HuH-7.5 (cell line): Measurements from ENCODE around the gene SND1.

Experiments
- DNase-seq: peaks from one replicate; pipeline ENCODE4 v3.0.0; 2011; ENCODE audit warnings: low spot score

The SND1 gene

DNA sequence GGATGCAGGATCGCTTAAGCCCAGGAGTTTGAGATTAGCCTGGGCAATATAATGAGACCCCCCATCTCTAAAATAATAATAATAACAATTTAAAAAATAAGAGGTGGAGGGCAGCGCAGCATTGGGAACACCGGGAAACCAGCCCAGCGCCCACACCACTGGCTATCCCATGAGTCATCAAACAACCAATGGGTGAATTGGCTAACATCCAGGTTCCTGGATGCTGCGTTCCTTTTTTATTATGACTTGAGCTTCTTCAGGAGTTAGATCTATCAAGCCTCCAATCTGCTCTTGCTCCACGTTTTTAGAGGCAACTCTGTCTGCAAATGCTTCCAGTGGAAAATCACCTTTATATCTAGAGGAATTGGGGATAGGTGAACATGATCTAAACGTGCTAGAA lies 389.2 kb downstream of the SND1 start:
- no peak for DNase-seq

DNA sequence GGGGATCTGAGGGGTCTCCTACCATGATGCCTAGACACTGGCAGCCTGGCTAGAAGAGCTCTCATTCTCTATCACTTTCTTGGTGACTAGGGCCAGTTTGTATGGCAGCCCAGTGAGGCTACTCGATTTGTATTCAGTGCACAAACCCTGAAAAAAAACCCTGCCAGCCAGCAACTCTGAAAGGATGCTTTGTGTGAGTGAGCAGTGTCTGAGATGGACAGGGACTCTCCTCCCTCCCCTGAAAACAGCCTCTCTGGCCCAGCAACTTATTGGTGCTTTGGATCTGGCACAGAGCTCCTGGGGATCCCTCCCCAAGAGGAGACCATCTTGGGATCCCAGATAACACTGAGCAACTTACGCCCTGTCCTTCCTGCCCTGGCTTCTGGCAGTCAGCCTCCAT lies 390.0 kb downstream of the SND1 start:
- DNase-seq = no peak

DNA sequence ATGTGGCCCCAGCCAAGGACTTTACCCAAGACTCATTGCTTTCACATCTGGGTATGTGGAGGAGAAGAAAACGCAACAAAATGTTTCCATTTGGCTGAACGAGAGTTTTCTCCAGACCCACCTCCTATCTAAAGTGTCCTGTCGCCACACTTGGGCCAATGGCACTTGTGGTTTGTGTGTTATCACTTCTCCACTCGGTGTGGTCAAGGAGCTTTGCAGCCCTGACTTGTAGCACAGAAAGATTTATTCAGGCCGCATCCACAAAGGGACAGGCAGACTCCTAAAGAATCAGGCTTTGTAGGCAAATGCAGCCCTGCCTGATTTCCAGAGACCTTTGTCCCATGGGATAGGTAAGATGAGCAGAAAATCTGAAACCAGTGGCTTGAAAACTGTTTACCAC lies 392.1 kb downstream of the SND1 start:
- DNase-seq = no peak

DNA sequence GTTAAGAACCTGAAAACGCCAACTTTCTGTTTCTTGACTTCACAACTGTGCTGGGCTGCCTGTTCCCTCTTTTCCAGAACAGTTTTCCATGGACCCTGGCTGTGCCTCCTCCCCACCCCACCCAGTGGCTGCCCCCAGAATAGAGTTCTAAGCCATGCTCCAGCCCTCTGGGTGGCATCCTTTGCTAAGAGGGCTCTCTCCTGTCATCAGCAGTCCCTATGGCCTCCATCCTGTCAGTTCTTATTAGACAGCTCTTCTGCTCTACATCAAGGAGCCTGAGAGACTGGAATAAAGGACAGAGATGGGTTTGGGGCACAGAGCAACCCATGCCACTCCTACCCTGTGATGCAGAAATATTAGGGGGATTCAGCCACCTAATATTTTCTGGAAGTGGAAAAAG lies 393.2 kb downstream of the SND1 start:
- DNase-seq = no peak

DNA sequence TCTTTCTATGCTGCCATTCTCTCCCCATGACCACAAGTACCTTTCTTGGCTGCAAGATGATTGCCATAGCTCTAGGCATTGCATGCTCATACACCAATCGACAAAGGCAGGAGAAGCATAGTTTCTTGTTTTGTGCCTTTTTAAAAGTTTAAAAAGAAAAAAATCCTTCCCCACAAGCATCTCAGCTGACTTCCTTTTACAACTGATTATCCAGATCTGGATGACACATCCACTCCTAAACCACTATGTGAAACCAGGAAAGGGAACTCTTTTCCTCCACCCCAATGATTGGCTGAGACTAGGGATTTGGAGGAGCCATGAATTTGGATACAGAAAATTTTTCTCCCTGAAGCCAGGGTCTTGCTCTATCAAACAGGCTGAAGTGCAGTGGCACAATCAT lies 393.8 kb downstream of the SND1 start:
- DNase-seq = no peak

DNA sequence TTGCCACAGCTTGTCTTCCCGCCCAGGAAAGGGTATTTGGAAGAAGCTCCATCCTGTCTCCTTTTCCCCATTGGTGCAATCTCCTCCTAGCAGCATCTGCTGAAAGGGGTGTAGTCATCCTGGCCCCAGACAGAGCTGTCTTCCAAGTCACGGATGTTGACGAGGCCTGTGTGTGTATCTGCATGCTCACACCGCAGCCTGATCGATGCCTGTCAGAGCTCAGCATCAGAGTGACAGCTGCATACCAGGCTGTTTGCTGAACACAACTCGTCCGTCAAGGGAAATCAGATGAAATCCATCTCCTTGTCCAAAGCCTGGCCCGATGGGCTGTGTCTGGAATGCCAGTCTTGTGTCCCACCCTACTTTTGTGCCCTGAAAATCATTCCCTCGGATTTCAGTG lies 400.4 kb downstream of the SND1 start:
- DNase-seq = no peak

DNA sequence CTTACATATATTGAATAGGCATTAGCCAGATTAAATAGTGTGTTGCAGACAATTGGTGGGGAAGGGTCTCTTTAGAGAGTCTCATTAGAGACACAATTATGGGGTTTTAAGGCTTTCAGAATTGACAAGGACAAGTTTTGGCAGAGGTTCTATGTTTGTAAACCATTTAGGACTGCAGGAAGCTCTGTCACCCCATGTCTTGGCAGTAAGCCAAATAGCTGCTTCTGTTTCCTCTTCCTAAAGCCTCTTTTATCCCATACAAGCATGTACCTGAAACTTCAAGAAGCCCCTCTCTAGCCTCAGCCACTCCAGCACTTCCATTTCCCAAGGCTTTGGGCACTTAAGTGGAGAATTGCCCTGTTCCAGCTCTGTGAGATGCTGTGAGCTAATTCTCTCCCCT lies 401.0 kb downstream of the SND1 start:
- DNase-seq = no peak

DNA sequence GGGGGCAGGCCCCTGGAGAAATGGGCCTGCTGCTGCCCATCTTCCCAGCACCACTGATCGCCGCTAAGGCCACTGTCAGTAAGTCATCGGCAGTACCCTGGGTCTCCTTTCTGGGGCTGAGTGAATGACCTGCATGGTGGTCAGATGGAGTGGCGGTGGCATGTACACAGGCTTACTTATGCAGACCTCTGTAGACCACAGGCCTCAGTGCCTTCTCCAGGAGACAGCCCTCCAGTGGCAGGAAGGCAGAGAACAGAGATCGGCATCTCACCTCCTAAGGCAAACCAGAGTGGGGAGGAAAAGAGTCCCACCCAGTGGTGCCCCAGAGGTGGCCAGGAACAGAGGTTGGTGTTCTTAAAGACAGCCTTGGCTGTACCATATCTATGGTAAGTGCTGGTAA lies 402.0 kb downstream of the SND1 start:
- DNase-seq = no peak

DNA sequence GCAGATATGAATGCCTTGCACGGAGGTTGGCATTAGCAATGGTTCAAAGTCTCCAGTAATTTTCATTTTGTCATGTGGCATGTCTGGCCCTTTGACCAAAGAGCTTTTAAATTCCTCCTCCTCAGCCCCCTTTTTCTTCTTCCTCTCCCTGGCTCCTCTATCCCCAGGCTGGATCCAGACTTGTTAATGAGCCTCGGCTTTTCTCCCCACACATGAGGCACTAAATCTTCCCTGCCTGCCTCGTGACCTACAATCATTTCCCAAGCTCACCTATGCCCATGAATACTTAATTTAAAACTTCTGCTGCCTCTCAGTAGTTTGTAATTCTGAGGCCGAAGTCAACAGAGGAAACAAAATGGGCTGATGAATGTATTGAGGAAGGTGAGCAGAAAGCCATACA lies 402.5 kb downstream of the SND1 start:
- no peak for DNase-seq

DNA sequence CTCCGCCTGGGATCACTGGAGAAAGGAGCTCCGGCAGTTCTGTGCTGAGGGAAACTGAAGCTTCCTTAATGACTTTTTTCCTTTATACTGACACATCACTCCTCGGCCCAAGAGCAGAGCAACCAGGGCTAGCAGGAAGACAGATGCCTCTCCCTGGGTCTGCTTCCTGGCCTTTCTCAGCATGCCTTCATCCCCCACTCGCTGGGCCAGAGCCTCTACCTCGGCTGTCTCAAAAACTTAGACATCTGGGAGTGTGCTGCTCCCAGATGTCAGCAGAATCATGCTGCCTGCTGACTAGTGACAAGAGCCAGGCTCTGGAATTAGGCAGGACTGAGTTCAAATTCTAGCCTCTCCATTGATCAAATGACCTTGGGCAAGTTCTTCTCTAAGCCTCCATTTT lies 403.6 kb downstream of the SND1 start:
- DNase-seq = no peak

DNA sequence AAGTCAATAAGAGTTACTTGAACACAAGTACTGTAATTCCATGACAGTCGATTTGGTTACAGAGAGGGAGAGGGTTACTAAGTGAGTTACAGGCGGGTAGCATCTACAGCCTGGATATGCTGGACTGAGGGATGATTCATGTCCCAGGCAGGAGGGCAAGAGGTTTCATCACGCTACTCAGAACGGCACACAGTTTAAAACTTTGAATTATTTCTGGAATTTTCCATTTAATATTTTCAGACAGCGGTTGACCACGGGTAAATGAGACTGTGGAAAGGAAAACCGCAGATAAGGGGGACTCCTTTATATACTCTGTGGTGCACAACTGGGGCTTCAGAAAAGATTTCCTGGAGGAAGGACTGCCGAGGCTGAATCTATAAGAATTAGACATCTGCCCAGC lies 404.9 kb downstream of the SND1 start:
- DNase-seq = no peak

DNA sequence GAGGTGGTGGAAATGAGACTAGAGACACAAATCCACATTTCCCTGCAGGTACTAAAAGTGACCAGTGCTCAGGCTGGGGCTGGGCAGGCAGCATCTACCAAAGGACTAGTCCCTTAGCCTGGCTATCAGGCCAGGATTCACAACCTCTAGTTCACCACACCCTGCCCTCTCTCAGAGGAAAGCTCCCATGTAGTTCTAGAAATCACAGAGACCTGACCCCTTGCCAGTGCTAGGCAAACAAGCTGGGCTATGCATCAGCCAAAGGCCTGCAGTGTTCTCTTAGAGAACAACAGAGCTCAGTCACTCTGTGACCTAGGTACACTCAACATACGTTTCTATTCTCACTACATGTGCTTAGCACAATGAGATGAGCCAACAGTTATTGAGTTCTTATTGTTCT lies 405.9 kb downstream of the SND1 start:
- no peak for DNase-seq

DNA sequence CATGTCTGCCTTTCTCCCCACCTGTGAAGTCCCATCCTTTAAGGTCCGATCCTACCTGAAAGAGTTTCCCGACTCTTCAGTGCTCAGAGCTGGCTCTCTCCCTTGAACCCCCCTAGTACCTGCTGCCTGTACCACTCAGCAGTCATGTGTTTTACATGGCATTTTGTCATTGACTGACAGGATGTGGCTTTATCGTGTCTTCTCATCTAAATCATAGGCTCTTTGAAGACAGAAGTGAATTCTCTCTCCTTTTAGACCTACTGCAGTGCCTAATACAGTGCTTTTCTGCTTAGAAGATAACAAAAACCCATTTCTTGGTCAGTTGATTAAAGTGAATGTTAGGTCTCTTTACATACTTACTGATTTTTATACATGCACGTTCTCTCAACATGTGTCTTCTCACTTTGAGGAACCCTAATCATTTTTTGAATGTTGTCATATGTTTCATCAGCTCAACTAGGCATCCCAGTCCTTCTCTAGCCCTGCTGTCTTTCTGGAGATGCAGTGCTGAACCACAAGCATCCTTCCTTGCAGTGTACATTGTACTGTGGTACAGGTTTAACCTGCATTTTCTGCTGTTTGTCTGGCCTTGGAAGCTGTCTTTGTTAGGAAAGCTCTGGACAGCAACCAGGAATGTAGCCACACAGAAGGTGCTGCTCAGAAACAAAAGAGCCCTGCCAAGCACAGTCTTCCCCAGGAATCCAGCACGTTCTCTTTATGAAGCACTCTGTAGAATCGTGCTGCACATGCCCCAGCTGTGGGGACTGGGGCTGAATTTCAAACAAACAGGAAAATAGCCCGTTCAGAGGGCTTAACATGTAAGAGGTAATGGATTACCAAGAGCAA lies 407.4 kb downstream of the SND1 start:
- DNase-seq = no peak

DNA sequence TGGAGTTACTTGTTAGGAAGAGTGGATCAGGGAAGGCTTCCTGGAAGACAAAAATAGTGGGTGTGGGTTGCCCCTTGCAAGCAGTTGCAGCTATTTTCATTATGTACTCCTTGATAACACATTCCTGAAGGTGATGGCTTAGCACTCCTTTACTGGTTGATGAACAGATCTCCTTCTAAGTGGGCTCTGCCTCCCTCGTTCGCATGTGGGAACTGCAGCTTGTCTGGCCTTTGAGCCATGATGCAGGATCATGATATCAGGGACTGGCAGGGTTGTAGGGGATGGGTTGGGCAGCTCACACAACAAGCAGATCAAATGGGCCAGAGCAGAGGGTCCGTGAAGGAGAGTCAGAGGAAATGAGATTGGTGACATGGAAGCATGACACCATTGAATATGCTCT lies 408.0 kb downstream of the SND1 start:
- DNase-seq = no peak

DNA sequence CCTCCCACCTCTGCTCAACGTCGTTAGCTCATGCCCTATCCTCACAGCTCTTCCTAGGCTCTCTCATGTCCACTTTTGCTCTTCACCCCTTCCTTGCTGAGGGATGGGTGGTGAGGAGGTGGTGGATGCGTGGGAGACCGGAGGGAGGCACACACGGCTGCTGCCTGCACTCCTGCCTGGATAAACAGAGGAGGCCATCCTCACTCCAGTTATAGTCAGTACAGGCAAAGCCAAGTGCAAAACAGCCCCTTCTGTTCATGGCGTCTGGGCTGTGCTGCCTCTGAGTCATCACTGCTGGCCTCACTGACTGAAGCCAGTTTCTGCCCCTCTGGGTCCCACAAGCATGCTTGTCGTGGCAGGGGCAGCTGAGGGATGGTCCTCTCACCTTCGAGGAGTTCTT lies 411.1 kb downstream of the SND1 start:
- no peak for DNase-seq

DNA sequence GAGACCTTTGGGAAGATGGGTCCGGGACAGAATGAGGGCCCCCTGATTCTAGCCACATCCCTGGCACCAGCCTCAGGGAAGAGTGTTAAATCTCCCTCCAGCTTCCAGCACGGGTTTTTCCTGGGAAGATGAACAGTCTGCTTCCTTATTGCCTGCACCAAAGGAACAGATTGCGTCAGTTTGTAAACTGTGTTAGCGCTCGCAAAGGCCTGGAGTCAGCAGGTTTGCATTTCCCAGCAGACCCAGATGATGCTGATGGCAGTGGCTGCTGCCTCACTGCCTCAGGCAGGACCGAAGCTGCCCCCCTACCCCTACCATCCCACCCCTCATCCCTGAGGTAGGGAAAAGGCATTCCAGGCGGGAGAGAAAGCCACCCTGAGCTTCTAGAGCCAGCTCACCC lies 413.9 kb downstream of the SND1 start:
- no peak for DNase-seq

DNA sequence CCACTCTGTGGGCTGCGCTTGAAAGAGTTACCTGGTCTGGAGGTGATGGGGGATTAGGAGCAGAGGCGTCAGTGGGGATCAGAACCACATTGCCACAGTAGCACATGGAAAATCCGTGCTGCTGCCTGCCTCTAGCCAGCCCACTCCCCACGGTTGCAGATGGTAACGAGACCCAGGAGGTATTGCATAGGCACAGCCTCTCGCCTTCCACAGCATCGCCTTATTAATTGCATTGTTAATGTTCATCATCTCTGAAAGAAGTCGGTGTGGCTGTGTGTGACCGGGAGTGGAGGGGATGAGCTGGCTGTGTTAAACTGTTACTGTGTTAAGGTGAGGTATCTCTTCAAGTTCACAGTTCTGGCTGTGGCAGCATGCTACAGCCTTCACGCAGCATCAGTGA lies 414.4 kb downstream of the SND1 start:
- DNase-seq = no peak

DNA sequence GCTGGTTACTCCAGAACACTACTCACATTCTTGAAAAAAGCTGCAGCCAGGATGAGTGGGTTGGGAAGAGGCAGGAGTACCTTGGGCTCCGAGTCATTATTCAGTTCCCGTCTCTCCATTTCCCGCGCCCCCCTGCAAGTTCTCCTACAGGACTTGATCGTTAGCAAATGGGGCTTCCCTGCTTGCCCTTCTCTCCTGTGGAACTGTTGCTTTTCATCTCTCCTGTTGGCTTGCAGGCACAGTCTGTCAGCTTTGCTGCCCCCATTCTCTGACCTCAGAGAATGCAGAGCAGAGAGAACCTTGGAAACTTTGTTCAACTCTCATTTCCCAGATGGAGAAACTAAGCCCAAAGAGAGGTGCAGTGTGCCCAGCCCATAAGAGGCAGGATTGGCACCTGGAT lies 414.9 kb downstream of the SND1 start:
- no peak for DNase-seq

DNA sequence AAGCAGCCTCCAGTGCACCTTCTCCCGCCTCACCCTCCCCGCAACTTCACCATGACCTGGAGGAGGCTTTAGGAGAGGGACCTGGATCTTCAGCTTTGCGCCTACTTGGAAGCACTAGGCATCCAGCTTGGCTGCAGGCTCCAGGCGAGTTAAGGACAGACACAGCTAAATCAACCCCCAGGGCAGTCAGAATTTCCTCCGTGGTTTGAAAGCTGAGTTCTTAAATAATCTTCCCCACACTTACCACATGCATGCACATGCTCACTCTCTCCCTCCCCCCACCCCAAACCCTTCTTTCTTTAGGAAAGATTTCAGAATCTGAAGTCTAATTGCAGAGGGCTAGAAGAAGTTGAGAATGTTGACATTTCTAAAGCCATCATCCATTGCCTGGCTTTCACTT lies 416.0 kb downstream of the SND1 start:
- DNase-seq = no peak

DNA sequence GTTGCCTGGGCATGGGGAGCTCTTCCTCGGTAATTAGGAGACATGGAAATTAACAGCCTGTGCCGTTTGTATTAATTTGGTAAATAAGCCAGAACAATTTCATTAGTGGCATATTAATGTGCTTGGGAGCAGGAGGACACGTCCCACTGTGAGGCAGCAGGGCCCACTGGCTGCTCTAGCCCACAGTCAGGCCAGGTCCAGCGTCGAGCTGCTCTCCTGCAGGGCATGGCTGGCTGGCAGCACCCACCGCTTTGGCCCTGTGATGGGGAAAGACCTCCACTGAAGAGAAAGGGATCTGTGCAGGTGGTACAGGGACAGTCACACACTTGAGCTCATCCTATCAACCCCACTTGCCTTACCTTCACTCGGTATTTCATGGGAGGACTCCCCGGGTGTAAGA lies 416.8 kb downstream of the SND1 start:
- DNase-seq = no peak

DNA sequence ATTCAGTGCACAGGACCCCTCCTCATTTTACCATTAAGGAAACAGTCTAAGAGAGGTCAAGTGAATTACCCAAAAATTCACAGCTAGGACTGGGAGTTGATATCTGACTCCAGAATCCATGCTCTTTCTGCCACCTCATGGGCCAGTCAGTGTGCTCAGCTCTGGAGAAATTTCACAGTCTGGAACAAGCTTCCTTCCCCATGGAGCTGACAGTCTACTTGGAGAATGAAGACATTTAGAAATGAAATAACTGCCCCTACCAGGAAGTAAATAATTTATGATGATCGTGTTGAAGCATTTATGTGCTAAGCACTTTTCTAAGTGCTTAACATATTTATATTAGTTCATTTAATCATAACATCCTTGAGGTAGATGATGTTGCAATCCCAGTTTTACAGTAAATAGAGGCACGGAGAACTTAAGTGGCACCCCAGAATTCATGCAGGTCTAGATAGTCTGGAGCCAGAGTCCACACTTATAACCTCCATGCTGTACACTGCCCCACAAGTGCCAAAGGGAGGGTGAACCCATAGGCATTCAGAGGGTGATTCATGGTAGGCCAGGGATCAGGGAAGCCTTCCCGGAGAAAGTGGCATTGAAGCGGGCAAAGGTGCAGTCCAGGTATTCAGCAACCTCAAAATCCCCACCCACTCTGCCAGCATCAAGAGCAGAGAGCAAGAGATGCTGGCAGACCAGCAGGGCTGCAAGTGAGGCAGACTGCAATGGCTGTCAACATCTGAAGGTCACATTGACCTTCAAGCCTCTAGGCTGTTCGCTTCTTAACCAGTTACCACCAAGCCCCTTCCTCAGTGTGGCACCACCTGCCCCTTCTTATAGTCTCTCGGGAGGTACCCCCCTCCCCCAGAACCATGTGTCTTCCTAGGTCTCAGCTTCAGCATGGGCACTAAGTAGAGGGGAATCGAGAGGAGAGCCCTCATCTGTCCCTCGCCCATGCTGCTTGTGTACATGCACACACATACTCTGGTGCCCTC lies 417.7 kb downstream of the SND1 start:
- no peak for DNase-seq

DNA sequence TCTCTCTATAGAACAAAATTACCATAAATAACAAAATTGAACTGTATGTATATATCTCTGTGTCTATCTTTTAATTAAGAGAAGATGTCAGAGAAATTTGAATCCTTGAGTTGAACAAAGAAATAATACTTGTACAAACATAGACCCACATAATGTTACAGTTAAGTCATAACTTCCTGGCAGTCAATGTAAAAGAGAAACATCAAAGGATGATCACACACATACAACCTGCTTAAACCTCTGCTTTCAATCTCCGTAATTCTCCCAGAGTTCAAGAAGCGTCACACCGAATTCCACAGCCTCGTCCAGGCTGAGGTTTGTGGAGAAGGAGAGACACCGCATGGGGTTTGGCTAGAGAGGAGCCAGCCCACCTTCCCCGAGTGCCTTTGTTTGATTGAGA lies 419.4 kb downstream of the SND1 start:
- no peak for DNase-seq

DNA sequence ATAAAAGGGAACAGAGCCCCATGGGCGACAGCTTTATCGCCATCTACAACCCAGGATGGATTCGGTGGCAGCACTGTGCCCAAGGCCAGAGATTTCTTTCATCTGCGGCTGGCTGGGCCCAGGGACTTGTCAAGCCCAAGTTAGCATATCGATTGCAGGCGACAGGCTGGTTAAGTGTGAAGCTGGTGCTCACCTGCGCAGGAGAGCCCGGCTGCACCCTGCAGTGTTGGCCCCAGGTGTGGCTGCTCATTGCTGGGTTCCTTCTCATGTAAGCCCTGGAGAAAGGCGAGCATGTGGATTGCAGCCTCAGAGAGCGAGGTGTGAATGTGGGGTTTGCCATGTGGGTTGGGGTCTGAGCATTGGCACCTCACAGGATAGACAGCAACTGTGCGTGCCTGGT lies 419.8 kb downstream of the SND1 start:
- DNase-seq = no peak
